Type B pancreatic cell (in vitro differentiated cells): ENCODE data around the gene CDC42BPA. TPM values are rescaled to one million over a fixed set of nuclear protein-coding genes. Genes with fewer than 3 reads are reported as not detected.
A peak's percentile ranks its signal among the peaks of the same experiment; 100 is the strongest.

Experiments
- DNase-seq: peaks from one replicate; pipeline ENCODE4 v3.0.0; 2021; ENCODE audit warnings: mixed read lengths; ENCODE audit not compliant: unreplicated experiment; ENCODE audit errors: extremely low spot score
- H3K27ac Mint-ChIP-seq: 2 replicates; pipeline ENCODE4 v1.8.0; 2021; ENCODE audit warnings: mild to moderate bottlenecking, mixed read lengths
- H3K27me3 Mint-ChIP-seq: 2 replicates; pipeline ENCODE4 v1.8.0; 2021; ENCODE audit warnings: mixed read lengths
- H3K36me3 Mint-ChIP-seq: 2 replicates; pipeline ENCODE4 v1.8.0; 2021; ENCODE audit warnings: mixed read lengths
- H3K4me1 Mint-ChIP-seq: one replicate; pipeline ENCODE4 v1.8.0; 2021; ENCODE audit warnings: mixed read lengths; ENCODE audit not compliant: unreplicated experiment
- H3K4me3 Mint-ChIP-seq: 2 replicates; pipeline ENCODE4 v1.8.0; 2021; ENCODE audit warnings: mild to moderate bottlenecking, mixed read lengths
- H3K9me3 Mint-ChIP-seq: 2 replicates; pipeline ENCODE4 v1.8.0; 2021; ENCODE audit warnings: mixed read lengths
- CTCF ChIP-seq: fragments of 200-600 bp; sonication (generic); conservative IDR thresholded peaks from 2 replicates; pipeline ENCODE4 v1.5.0; 2021; ENCODE audit warnings: antibody characterized with exemption, mild to moderate bottlenecking
- total RNA-seq: library from RNA; stranded (reverse); gene quantifications from 2 replicates; pipeline ENCODE4 v1.2.1, GENCODE V29; 2021; ENCODE audit warnings: low replicate concordance

The CDC42BPA gene
- total RNA-seq, 1 donor from 2014 or later, result 33.8 TPM

GRCh38 chr1:226974544-226975258 lies 343.6 kb downstream of the CDC42BPA start:
- Mint-ChIP-seq H3K27me3 (no peaks in the 10 kb centered on the region), H3K27ac (peak overlapping the region; percentile 72), H3K4me1 (peaks cover 17% of the 10 kb centered on the region), H3K4me3 (peak overlapping the region; percentile 72), H3K9me3 (peaks cover 7% of the 10 kb centered on the region), H3K36me3 (peaks cover 7% of the 10 kb centered on the region)
- TF ChIP-seq CTCF, result no peak
- no peak for DNase-seq

- H3K4me3 Mint-ChIP-seq, result peak overlapping the region; percentile 39
- DNase-seq, result no peak
- H3K27me3 Mint-ChIP-seq, result no peaks in the 10 kb centered on the region
- no peak for TF ChIP-seq CTCF
- H3K27ac Mint-ChIP-seq, result peak overlapping the region; percentile 70
- H3K4me1 Mint-ChIP-seq, result peaks cover 17% of the 10 kb centered on the region
- H3K9me3 Mint-ChIP-seq, result peaks cover 7% of the 10 kb centered on the region
- peaks cover 8% of the 10 kb centered on the region for H3K36me3 Mint-ChIP-seq
These were observed 344.3 kb downstream of the CDC42BPA start for GRCh38 chr1:226973898-226974543.

GRCh38 chr1:226973371-226973897 lies 344.9 kb downstream of the CDC42BPA start:
- no peak for TF ChIP-seq CTCF
- peaks cover 17% of the 10 kb centered on the region for H3K4me1 Mint-ChIP-seq
- no peak for DNase-seq
- no peaks in the 10 kb centered on the region for H3K27me3 Mint-ChIP-seq
- H3K27ac Mint-ChIP-seq, result peak overlapping the region; percentile 70
- H3K9me3 Mint-ChIP-seq, result peaks cover 7% of the 10 kb centered on the region
- H3K4me3 Mint-ChIP-seq, result no peak overlapping the region
- peaks cover 13% of the 10 kb centered on the region for H3K36me3 Mint-ChIP-seq

- no peak overlapping the region for H3K4me3 Mint-ChIP-seq
- peaks cover 17% of the 10 kb centered on the region for H3K4me1 Mint-ChIP-seq
- TF ChIP-seq CTCF, result no peak
- H3K36me3 Mint-ChIP-seq, result peaks cover 16% of the 10 kb centered on the region
- no peaks in the 10 kb centered on the region for H3K27me3 Mint-ChIP-seq
- peaks cover 7% of the 10 kb centered on the region for H3K9me3 Mint-ChIP-seq
- DNase-seq, result no peak
- no peak overlapping the region for H3K27ac Mint-ChIP-seq
These were observed 345.4 kb downstream of the CDC42BPA start for GRCh38 chr1:226972931-226973330.

- Mint-ChIP-seq H3K27me3 (no peaks in the 10 kb centered on the region), H3K4me1 (peaks cover 17% of the 10 kb centered on the region), H3K4me3 (no peak overlapping the region), H3K36me3 (peaks cover 21% of the 10 kb centered on the region), H3K9me3 (peaks cover 7% of the 10 kb centered on the region), H3K27ac (no peak overlapping the region)
- no peak for DNase-seq
- no peak for TF ChIP-seq CTCF
These were observed 346.5 kb downstream of the CDC42BPA start for GRCh38 chr1:226971765-226972164.
